SK-N-SH (cell line): ENCODE results near the gene HERC4. TPM values are rescaled to one million over a fixed set of nuclear protein-coding genes. Genes with fewer than 3 reads are reported as not detected.

Source experiments
- CTCF ChIA-PET: fragments of 300-600, 350-600 bp; formaldehyde crosslinking; extraction: SDS; loops from one replicate; lab custom pipeline; 2021; lab: Yijun Ruan, JAX
- POLR2A ChIA-PET: fragments of 350-600 bp; sonication (Branson Sonifier 250); formaldehyde crosslinking; extraction: SDS; loops from one replicate; lab custom pipeline; 2020; ENCODE audit warnings: antibody characterized with exemption, inconsistent platforms; lab: Yijun Ruan, JAX
- DNase-seq: peaks from one replicate; pipeline ENCODE4 v3.0.0; 2012
- H2AFZ ChIP-seq: fragments of 200-600 bp; sonication (generic); 2 replicates; pipeline ENCODE4 v1.8.1; 2016; ENCODE audit warnings: antibody characterized with exemption, mild to moderate bottlenecking, low read depth
- H3F3A ChIP-seq: fragments of 200-600 bp; sonication (generic); replicated peaks from 2 replicates; pipeline ENCODE3; 2016; ENCODE audit warnings: antibody characterized with exemption, mild to moderate bottlenecking; ENCODE audit not compliant: insufficient read depth
- H3K27ac ChIP-seq, 2 experiments: fragments of 200-500 bp in 1 of 2; fragments of 200-600 bp in 1 of 2; sonication (Bioruptor generic) in 1 of 2; sonication (generic), shearing (Covaris generic) in 1 of 2; 2 replicates each; pipeline versions ENCODE4 v1.5.1 to v1.6.1; 2014 to 2016; ENCODE audit warnings: low read depth in 2 of 2, inconsistent platforms in 1 of 2, low read length in 1 of 2, mild to moderate bottlenecking in 1 of 2, mixed read lengths in 1 of 2
- H3K27me3 ChIP-seq: fragments of 200-600 bp; sonication (generic), shearing (Covaris generic); 2 replicates; pipeline ENCODE4 v1.6.1; 2016; ENCODE audit warnings: mixed run types; ENCODE audit not compliant: insufficient read depth
- H3K36me3 ChIP-seq, 2 experiments: fragments of 200-500 bp in 1 of 2; fragments of 200-600 bp in 1 of 2; sonication (Bioruptor generic) in 1 of 2; sonication (generic) in 1 of 2; replicated peaks in 1 of 2; 2 replicates each; pipeline versions ENCODE3 to v1.5.1; 2014 to 2016; ENCODE audit warnings: low read length in 1 of 2, mild to moderate bottlenecking in 1 of 2; ENCODE audit not compliant: insufficient read depth in 2 of 2, control insufficient read depth in 1 of 2
- H3K4me1 ChIP-seq, 2 experiments: fragments of 200-500 bp in 1 of 2; fragments of 200-600 bp in 1 of 2; sonication (Bioruptor generic) in 1 of 2; sonication (generic), shearing (Covaris generic) in 1 of 2; 2 replicates each; pipeline versions ENCODE4 v1.5.1 to v1.6.1; 2014 to 2016; ENCODE audit warnings: low read depth in 1 of 2, low read length in 1 of 2, mixed run types in 1 of 2; ENCODE audit not compliant: insufficient read depth in 2 of 2, control insufficient read depth in 1 of 2
- H3K4me2 ChIP-seq: fragments of 200-600 bp; sonication (generic), shearing (Covaris generic); 2 replicates; pipeline ENCODE4 v1.6.1; 2017; ENCODE audit warnings: mixed run types
- H3K4me3 ChIP-seq, 2 experiments: fragments of 200-500 bp in 1 of 2; fragments of 200-600 bp in 1 of 2; sonication (Bioruptor generic) in 1 of 2; sonication (generic), shearing (Covaris generic) in 1 of 2; 2 replicates each; pipeline versions ENCODE4 v1.5.1 to v1.8.1; 2014 to 2016; ENCODE audit warnings: low read depth in 2 of 2, inconsistent platforms in 1 of 2, low read length in 1 of 2, mild to moderate bottlenecking in 1 of 2, mixed read lengths in 1 of 2, moderate library complexity in 1 of 2
- H3K79me2 ChIP-seq: fragments of 200-600 bp; sonication (generic); 2 replicates; pipeline ENCODE4 v1.8.1; 2017; ENCODE audit warnings: mild to moderate bottlenecking; ENCODE audit not compliant: insufficient read depth
- H3K9ac ChIP-seq: fragments of 200-600 bp; sonication (generic); 2 replicates; pipeline ENCODE4 v1.6.1; 2017; ENCODE audit warnings: mixed run types
- H3K9me2 ChIP-seq: fragments of 200-600 bp; sonication (generic); 2 replicates; pipeline ENCODE4 v1.6.1; 2017; ENCODE audit warnings: mixed run types
- H3K9me3 ChIP-seq: fragments of 200-600 bp; sonication (generic); 2 replicates; pipeline ENCODE4 v1.6.1; 2017; ENCODE audit warnings: mixed run types, mild to moderate bottlenecking, moderate library complexity
- H4K20me1 ChIP-seq: fragments of 200-600 bp; sonication (generic); 2 replicates; pipeline ENCODE4 v1.6.1; 2017; ENCODE audit warnings: mild to moderate bottlenecking, mixed run types; ENCODE audit not compliant: insufficient read depth
- CHD2 ChIP-seq: fragments of 150-350 bp; IDR thresholded peaks from 2 replicates; pipeline ENCODE4 v1.6.1; 2018; ENCODE audit warnings: low read length; ENCODE audit not compliant: partially characterized antibody
- ELF1 ChIP-seq: IDR thresholded peaks from 2 replicates; pipeline ENCODE4 v1.4.0; 2012
- EP300 ChIP-seq, 2 experiments: IDR thresholded peaks; 2 replicates each; pipeline versions ENCODE4 v1.4.0 to v1.6.1; 2012; ENCODE audit warnings: borderline replicate concordance in 1 of 2, low read depth in 1 of 2, low read length in 1 of 2
- EZH2phosphoT487 ChIP-seq: fragments of 200-600 bp; sonication (generic); IDR thresholded peaks from 2 replicates; pipeline ENCODE4 v1.6.1; 2017; ENCODE audit warnings: low read depth, mixed run types, mild to moderate bottlenecking, antibody characterized with exemption, moderate library complexity, borderline replicate concordance
- FOSL2 ChIP-seq: IDR thresholded peaks from 2 replicates; pipeline ENCODE4 v1.4.0; 2012; ENCODE audit warnings: low read depth, mild to moderate bottlenecking, moderate library complexity, borderline replicate concordance
- FOXJ3 ChIP-seq: sonication (generic); formaldehyde crosslinking; IDR thresholded peaks from 2 replicates; pipeline ENCODE4 v1.5.1; 2020; ENCODE audit warnings: mild to moderate bottlenecking, missing genetic modification reagents
- GABPA ChIP-seq: IDR thresholded peaks from 2 replicates; pipeline ENCODE4 v1.4.0; 2012; ENCODE audit warnings: low read depth, mild to moderate bottlenecking
- GATA2 ChIP-seq: sonication (generic); formaldehyde crosslinking; IDR thresholded peaks from 2 replicates; pipeline ENCODE4 v1.5.0; 2020; ENCODE audit warnings: mild to moderate bottlenecking, missing genetic modification reagents
- IRF3 ChIP-seq: fragments of 150-350 bp; IDR thresholded peaks from 2 replicates; pipeline ENCODE4 v1.6.1; 2016; ENCODE audit warnings: mild to moderate bottlenecking, low read depth, low read length
- JUND ChIP-seq: IDR thresholded peaks from 2 replicates; pipeline ENCODE4 v1.4.0; 2012
- MAX ChIP-seq: IDR thresholded peaks from 2 replicates; pipeline ENCODE4 v1.4.0; 2012; ENCODE audit warnings: low read depth
- MEF2A ChIP-seq: IDR thresholded peaks from 2 replicates; pipeline ENCODE4 v1.4.0; 2012; ENCODE audit warnings: low read depth, borderline replicate concordance
- MXI1 ChIP-seq: IDR thresholded peaks from 2 replicates; pipeline ENCODE4 v1.6.1; 2012; ENCODE audit warnings: mild to moderate bottlenecking, low read depth, low read length, improper control_type of control experiment
- NFIC ChIP-seq: IDR thresholded peaks from 2 replicates; pipeline ENCODE4 v1.4.0; 2012; ENCODE audit warnings: borderline replicate concordance
- NRF1 ChIP-seq: IDR thresholded peaks from 2 replicates; pipeline ENCODE4 v1.6.1; 2012; ENCODE audit warnings: low read depth, mild to moderate bottlenecking, low read length
- POLR2AphosphoS5 ChIP-seq: IDR thresholded peaks from 2 replicates; pipeline ENCODE4 v1.6.1; 2012; ENCODE audit warnings: low read depth, low read length
- TAF1 ChIP-seq: IDR thresholded peaks from 2 replicates; pipeline ENCODE4 v1.6.1; 2012; ENCODE audit warnings: low read depth, mild to moderate bottlenecking, low read length, moderate library complexity, borderline replicate concordance
- YY1 ChIP-seq: IDR thresholded peaks from 2 replicates; pipeline ENCODE4 v1.4.0; 2012; ENCODE audit warnings: low read depth, mild to moderate bottlenecking
- WGBS: methylation state at CpG from one replicate; pipeline ENCODE4 v1.1.6; 2017; ENCODE audit warnings: low lambda C conversion rate; 5-methylcytosine and 5-hydroxymethylcytosine counted together
- polyA plus RNA-seq, 3 experiments: library from polyadenylated mRNA; depleted of rRNA; stranded (reverse); fragments of >200 nt; gene quantifications; 2 replicates each; pipeline ENCODE4 v1.2.3, GENCODE V29; 2012

Gene HERC4
- polyA plus RNA-seq, 1 of the 3 experiments (the other 2 are of a cell fraction) = 16.2 TPM

- H3K9ac ChIP-seq = no peak overlapping the region
- POLR2A ChIA-PET = no interaction called here
- H3F3A ChIP-seq = peaks cover 43% of the 10 kb centered on the region
- no peaks in the 10 kb centered on the region for H3K9me2 ChIP-seq
- 92% methylated on average over 1 of the region's 1 CpG for WGBS
- H3K27ac ChIP-seq = no peak overlapping the region
- peaks cover 88% of the 10 kb centered on the region for H3K79me2 ChIP-seq
- H3K4me3 ChIP-seq = no peak overlapping the region
- TF ChIP-seq TAF1 (no peak), MEF2A (no peak), EZH2phosphoT487 (no peak), POLR2AphosphoS5 (no peak), JUND (no peak), MAX (no peak), NFIC (no peak), EP300 (IDR thresholded peaks at IDR 0.05; ENCODE audit: borderline replicate concordance in 1 of 2, low read depth in 1 of 2, low read length in 1 of 2) (no peak), ELF1 (no peak), GABPA (no peak), CHD2 (no peak), NRF1 (no peak), GATA2 (CRISPR knock-in tag) (no peak), IRF3 (no peak), FOSL2 (no peak), FOXJ3 (no peak)
- H3K9me3 ChIP-seq = no peaks in the 10 kb centered on the region
- peaks cover 0 to 8% of the 10 kb centered on the region in 2 experiments; a peak in 2 of 4 replicates for H3K4me1 ChIP-seq
- no peak for DNase-seq
- no peaks in the 10 kb centered on the region for H3K27me3 ChIP-seq
- H2AFZ ChIP-seq = no peak overlapping the region
- peaks cover 2 to 19% of the 10 kb centered on the region in 2 experiments for H3K36me3 ChIP-seq
- peaks cover 9% of the 10 kb centered on the region; the same call in 1 of the 2 replicates for H4K20me1 ChIP-seq
- CTCF ChIA-PET = no interaction called here
- no peak overlapping the region for H3K4me2 ChIP-seq
These were observed 28.0 kb downstream of the HERC4 start for GRCh38 chr10:68047122-68047521.

GRCh38 chr10:68046642-68047041 is 28.4 kb downstream of the HERC4 start:
- peaks cover 0 to 6% of the 10 kb centered on the region in 2 experiments; a peak in 1 of 4 replicates for H3K4me1 ChIP-seq
- H3K27ac ChIP-seq = no peak overlapping the region
- CTCF ChIA-PET = no interaction called here
- WGBS = 93% methylated on average over 5 of the region's 5 CpGs
- no peaks in the 10 kb centered on the region for H3K27me3 ChIP-seq
- no peak overlapping the region for H3K4me3 ChIP-seq
- no peak overlapping the region for H2AFZ ChIP-seq
- H3K36me3 ChIP-seq = peaks cover 2 to 18% of the 10 kb centered on the region in 2 experiments
- TF ChIP-seq MXI1 (no peak), GABPA (no peak), NRF1 (no peak), CHD2 (no peak), YY1 (no peak)
- H3K4me2 ChIP-seq = no peak overlapping the region
- H3K9me2 ChIP-seq = no peaks in the 10 kb centered on the region
- 0 out of 2 replicates have a peak, but pooled peaks cover 7% of the 10 kb centered on the region for H4K20me1 ChIP-seq
- POLR2A ChIA-PET = no interaction called here
- peaks cover 44% of the 10 kb centered on the region for H3F3A ChIP-seq
- DNase-seq = no peak
- no peak overlapping the region for H3K9ac ChIP-seq
- peaks cover 88% of the 10 kb centered on the region for H3K79me2 ChIP-seq
- H3K9me3 ChIP-seq = no peaks in the 10 kb centered on the region
